ELF-1 (cell line): ENCODE measurements around the gene KRTAP10-3.
A peak's percentile ranks its signal among the peaks of the same experiment; 100 is the strongest.
"Not testable (repeated sequence)": the region's sequence is repeated elsewhere in the genome, so short reads cannot be mapped to it uniquely, and the experiment has no call there.

ENCODE experiments used
- DNase-seq: peaks from one replicate; pipeline ENCODE4 v3.0.0-alpha.2; 2016; ENCODE audit warnings: low read depth, low spot score

KRTAP10-3 gene

GRCh38 chr21:44590311-44590721, 31.7 kb upstream of the KRTAP10-3 start:
- no peak for DNase-seq

- DNase-seq, result no peak
Measured at GRCh38 chr21:44589586-44590305, 31.2 kb upstream of the KRTAP10-3 start.

GRCh38 chr21:44589094-44589493, 30.5 kb upstream of the KRTAP10-3 start:
- no peak for DNase-seq

GRCh38 chr21:44585892-44586291, 27.3 kb upstream of the KRTAP10-3 start:
- DNase-seq, result no peak

GRCh38 chr21:44583800-44584147, 25.2 kb upstream of the KRTAP10-3 start:
- no peak for DNase-seq

- peak; percentile 63 for DNase-seq
Measured at GRCh38 chr21:44583089-44583799, 24.6 kb upstream of the KRTAP10-3 start.

GRCh38 chr21:44582055-44582454, 23.5 kb upstream of the KRTAP10-3 start:
- DNase-seq, result no peak

- no peak for DNase-seq
Measured at GRCh38 chr21:44581158-44581557, 22.6 kb upstream of the KRTAP10-3 start.

GRCh38 chr21:44580231-44580821, 21.7 kb upstream of the KRTAP10-3 start, which contains the start of gene KRTAP10-5:
Gene KRTAP10-5, minus strand, starts transcription at chr21:44580604. Its CDS starts 26 bp downstream, at chr21:44580578.
- DNase-seq, result not testable (repeated sequence)

GRCh38 chr21:44579833-44580144, 21.2 kb upstream of the KRTAP10-3 start:
- no peak for DNase-seq

- DNase-seq, result no peak
Measured at GRCh38 chr21:44579056-44579832, 20.6 kb upstream of the KRTAP10-3 start.

GRCh38 chr21:44578371-44579055, 19.9 kb upstream of the KRTAP10-3 start:
- DNase-seq, result no peak

GRCh38 chr21:44576025-44576420, 17.4 kb upstream of the KRTAP10-3 start:
- DNase-seq, result no peak

- DNase-seq, result no peak
Measured at GRCh38 chr21:44575307-44576024, 16.9 kb upstream of the KRTAP10-3 start.

GRCh38 chr21:44574457-44575306, 16.1 kb upstream of the KRTAP10-3 start:
- DNase-seq, result peak; percentile 33

GRCh38 chr21:44573630-44574456, 15.2 kb upstream of the KRTAP10-3 start, which contains the start of gene KRTAP10-4:
Gene KRTAP10-4, plus strand, starts transcription at chr21:44573729. Its CDS starts 30 bp downstream, at chr21:44573759.
- DNase-seq, result not testable (repeated sequence)

- no peak for DNase-seq
Measured at GRCh38 chr21:44572959-44573583, 14.5 kb upstream of the KRTAP10-3 start.
